A549 (cell line): ENCODE data around the gene ATAD5.

Experiments used
- CBX8 ChIP-seq: fragments of 200-600 bp; sonication (generic); IDR thresholded peaks from 2 replicates; pipeline ENCODE4 v1.6.1; 2016
- EP300 ChIP-seq, 2 experiments: fragments of >200 bp; sonication (Bioruptor Twin); formaldehyde crosslinking; IDR thresholded peaks; 2 replicates in 1 of 2; 3 replicates in 1 of 2; pipeline ENCODE4 v1.6.1; 2016 to 2017
- HMGXB4 ChIP-seq: fragments of 250-450 bp; sonication (Bioruptor Pico); IDR thresholded peaks from 2 replicates; pipeline ENCODE4 v1.5.0; 2021; ENCODE audit warnings: mild to moderate bottlenecking, moderate library complexity, borderline replicate concordance
- JUNB ChIP-seq: fragments of >200 bp; sonication (Bioruptor Twin); formaldehyde crosslinking; IDR thresholded peaks from 2 replicates; pipeline ENCODE4 v1.6.1; 2016
- POLR2A ChIP-seq: IDR thresholded peaks from 2 replicates; pipeline ENCODE4 v1.6.1; 2012; ENCODE audit warnings: mild to moderate bottlenecking, low read length
- REST ChIP-seq: fragments of 200-600 bp; sonication (generic); IDR thresholded peaks from 2 replicates; pipeline ENCODE4 v1.6.1; 2016; ENCODE audit warnings: antibody characterized with exemption, mild to moderate bottlenecking, moderate library complexity
- RNF2 ChIP-seq: fragments of 200-600 bp; sonication (generic); IDR thresholded peaks from 2 replicates; pipeline ENCODE4 v1.6.1; 2016; ENCODE audit warnings: low read depth, mild to moderate bottlenecking, antibody characterized with exemption, moderate library complexity, borderline replicate concordance
- TF ChIP-seq, protein P1 (sequence below): fragments of >200 bp; sonication (Bioruptor Twin); formaldehyde crosslinking; IDR thresholded peaks from 3 replicates; pipeline ENCODE4 v1.5.1; 2016

DNA sequence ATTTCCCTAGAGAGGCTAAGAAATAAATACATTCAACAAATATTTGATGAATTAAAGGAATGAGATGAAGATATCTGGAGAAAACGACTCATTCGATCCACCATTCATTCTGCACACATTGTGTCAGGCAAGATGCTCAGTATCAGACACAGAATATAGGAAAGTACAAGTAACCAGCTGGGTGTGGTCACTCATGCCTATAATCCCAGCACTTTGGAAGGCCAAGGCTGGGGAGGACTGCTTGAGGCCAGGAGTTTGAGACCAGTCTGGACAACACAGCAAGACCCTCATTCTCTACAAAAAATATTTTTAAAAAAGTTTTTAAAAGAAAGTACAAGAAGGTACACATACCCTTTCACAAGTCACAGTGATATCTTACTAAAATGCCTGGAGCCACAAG is 49.6 kb upstream of the ATAD5 start:
- TF ChIP-seq JUNB (no peak), POLR2A (no peak), EP300 (IDR thresholded peaks at IDR 0.05) (no peak), REST (peak; percentile 34; the same call in 1 of the 2 replicates), CBX8 (no peak), RNF2 (no peak), HMGXB4 (CRISPR knock-in tag) (no peak)
- TF ChIP-seq, protein P1, sequence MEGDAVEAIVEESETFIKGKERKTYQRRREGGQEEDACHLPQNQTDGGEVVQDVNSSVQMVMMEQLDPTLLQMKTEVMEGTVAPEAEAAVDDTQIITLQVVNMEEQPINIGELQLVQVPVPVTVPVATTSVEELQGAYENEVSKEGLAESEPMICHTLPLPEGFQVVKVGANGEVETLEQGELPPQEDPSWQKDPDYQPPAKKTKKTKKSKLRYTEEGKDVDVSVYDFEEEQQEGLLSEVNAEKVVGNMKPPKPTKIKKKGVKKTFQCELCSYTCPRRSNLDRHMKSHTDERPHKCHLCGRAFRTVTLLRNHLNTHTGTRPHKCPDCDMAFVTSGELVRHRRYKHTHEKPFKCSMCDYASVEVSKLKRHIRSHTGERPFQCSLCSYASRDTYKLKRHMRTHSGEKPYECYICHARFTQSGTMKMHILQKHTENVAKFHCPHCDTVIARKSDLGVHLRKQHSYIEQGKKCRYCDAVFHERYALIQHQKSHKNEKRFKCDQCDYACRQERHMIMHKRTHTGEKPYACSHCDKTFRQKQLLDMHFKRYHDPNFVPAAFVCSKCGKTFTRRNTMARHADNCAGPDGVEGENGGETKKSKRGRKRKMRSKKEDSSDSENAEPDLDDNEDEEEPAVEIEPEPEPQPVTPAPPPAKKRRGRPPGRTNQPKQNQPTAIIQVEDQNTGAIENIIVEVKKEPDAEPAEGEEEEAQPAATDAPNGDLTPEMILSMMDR, result no peak
